HG02852 (cell line): ENCODE results near the gene TGFB1I1.
A peak's percentile ranks its signal among the peaks of the same experiment; 100 is the strongest.

ENCODE experiments used
- ATAC-seq: cut with Tn5 transposase; IDR thresholded peaks from one replicate; pipeline ENCODE4 v1.9.1; 2021; ENCODE audit warnings: mild to moderate bottlenecking, moderate library complexity; ENCODE audit not compliant: unreplicated experiment

TGFB1I1 gene

GRCh38 chr16:31451681-31452351, 20.1 kb upstream of the TGFB1I1 start:
- no peak for ATAC-seq

- no peak for ATAC-seq
These were observed 19.3 kb upstream of the TGFB1I1 start for GRCh38 chr16:31452631-31453106.

GRCh38 chr16:31453255-31454204, 18.4 kb upstream of the TGFB1I1 start:
- ATAC-seq: no peak

GRCh38 chr16:31455601-31456314, 16.2 kb upstream of the TGFB1I1 start:
- ATAC-seq: no peak

GRCh38 chr16:31456988-31457360, 15.0 kb upstream of the TGFB1I1 start:
- ATAC-seq: no peak

- ATAC-seq: peak; percentile 3
These were observed 13.7 kb upstream of the TGFB1I1 start for GRCh38 chr16:31458073-31458843.

GRCh38 chr16:31458844-31459686, 12.9 kb upstream of the TGFB1I1 start, which contains the start of gene ARMC5:
TSS of gene ARMC5 (plus strand) at chr16:31459501. CDS start at chr16:31459525, 24 bp downstream.
- peak; percentile 75 for ATAC-seq

- peak; percentile 66 for ATAC-seq
These were observed 12.0 kb upstream of the TGFB1I1 start for GRCh38 chr16:31459687-31460581.

- no peak for ATAC-seq
These were observed 11.4 kb upstream of the TGFB1I1 start for GRCh38 chr16:31460582-31461002.

GRCh38 chr16:31461201-31461920, 10.6 kb upstream of the TGFB1I1 start:
- no peak for ATAC-seq

GRCh38 chr16:31461921-31462804, 9.8 kb upstream of the TGFB1I1 start:
- ATAC-seq: no peak

- ATAC-seq: no peak
These were observed 7.6 kb upstream of the TGFB1I1 start for GRCh38 chr16:31464348-31464769.

- no peak for ATAC-seq
These were observed 7.1 kb upstream of the TGFB1I1 start for GRCh38 chr16:31464781-31465260.

- no peak for ATAC-seq
These were observed 6.1 kb upstream of the TGFB1I1 start for GRCh38 chr16:31465788-31466370.

GRCh38 chr16:31466381-31466841, 5.5 kb upstream of the TGFB1I1 start:
- no peak for ATAC-seq

- no peak for ATAC-seq
These were observed 4.7 kb upstream of the TGFB1I1 start for GRCh38 chr16:31467151-31467773.
